HepG2 (cell line): ENCODE measurements around the gene TGFBR1. TPM values are rescaled to one million over a fixed set of nuclear protein-coding genes. Genes with fewer than 3 reads are reported as not detected.

Experiments used
- ATAC-seq: fragments of 200-7000 bp; cut with Tn5 transposase; 3 replicates; pipeline ENCODE4 v1.9.1; 2020; ENCODE audit warnings: mild to moderate bottlenecking, moderate library complexity
- BruUV-seq: library from RNA; stranded (reverse); fragments of 400-500 nt; replicated peaks from 2 replicates; lab custom pipeline; 2021; lab: Mats Ljungman, UMichigan
- CTCF ChIA-PET: fragments of 300-600 bp; formaldehyde crosslinking; extraction: SDS; loops from one replicate; lab custom pipeline; 2021; ENCODE audit warnings: low total read pairs, inconsistent platforms, low intra/inter-chr PET ratio; lab: Yijun Ruan, JAX
- POLR2A ChIA-PET: fragments of 350-600 bp; sonication (Branson Sonifier 250); formaldehyde crosslinking; loops from one replicate; lab custom pipeline; 2020; ENCODE audit warnings: antibody characterized with exemption, inconsistent platforms; lab: Yijun Ruan, JAX
- DNase-seq: peaks from one replicate; pipeline ENCODE4 v3.0.0-alpha.2; 2015; ENCODE audit warnings: low spot score
- FAIRE-seq: peaks from 3 replicates; lab custom pipeline; 2011; peaks lifted over from hg19 to GRCh38; lab: Jason Lieb, UNC
- H2AFZ ChIP-seq: one replicate; pipeline ENCODE4 v1.6.1; 2011; ENCODE audit warnings: low read length, inconsistent platforms
- H3K27ac ChIP-seq: fragments of 300-600 bp; 3 replicates; pipeline ENCODE4 v1.8.0; 2011; ENCODE audit warnings: mixed run types, mild to moderate bottlenecking, mixed read lengths, low read length, inconsistent platforms; ENCODE audit not compliant: insufficient read depth; ENCODE audit errors: extremely low read length
- H3K27me3 ChIP-seq, 2 experiments: fragments of 200-600 bp in 1 of 2; 2 replicates in 1 of 2; 3 replicates in 1 of 2; pipeline versions ENCODE4 v1.6.0 to v1.8.0; 2011; ENCODE audit warnings: low read length in 2 of 2, mild to moderate bottlenecking in 2 of 2, moderate library complexity in 2 of 2, inconsistent platforms in 1 of 2; ENCODE audit not compliant: insufficient read depth in 2 of 2, control insufficient read depth in 1 of 2
- H3K36me3 ChIP-seq, 2 experiments: fragments of 200-600 bp in 1 of 2; replicated peaks in 1 of 2; 2 replicates in 1 of 2; 3 replicates in 1 of 2; pipeline versions ENCODE4 v1.5.1 to v1.8.0; 2011; ENCODE audit warnings: low read length in 2 of 2, inconsistent platforms in 1 of 2; ENCODE audit not compliant: insufficient read depth in 2 of 2, control insufficient read depth in 1 of 2
- H3K4me1 ChIP-seq: 2 replicates; pipeline ENCODE4 v1.5.1; 2012; ENCODE audit warnings: low read length, inconsistent platforms; ENCODE audit not compliant: insufficient read depth
- H3K4me2 ChIP-seq: 2 replicates; pipeline ENCODE4 v1.6.0; 2011; ENCODE audit warnings: low read depth, low read length, inconsistent platforms
- H3K4me3 ChIP-seq, 3 experiments: fragments of 200-600 bp in 1 of 3; sonication (generic), shearing (Covaris generic) in 1 of 3; replicated peaks in 1 of 3; 2 replicates each; pipeline ENCODE4 v1.5.1; 2011 to 2016; ENCODE audit warnings: low read length in 3 of 3, inconsistent platforms in 2 of 3, low read depth in 2 of 3, mild to moderate bottlenecking in 2 of 3, control low read depth in 1 of 3, mixed read lengths in 1 of 3; ENCODE audit not compliant: insufficient read depth in 1 of 3
- H3K79me2 ChIP-seq: one replicate; pipeline ENCODE4 v1.6.1; 2011; ENCODE audit warnings: low read length, inconsistent platforms; ENCODE audit not compliant: insufficient read depth
- H3K9ac ChIP-seq: 2 replicates; pipeline ENCODE4 v1.6.0; 2011; ENCODE audit warnings: mild to moderate bottlenecking, low read depth, low read length, inconsistent platforms; ENCODE audit not compliant: insufficient read depth
- H3K9me3 ChIP-seq: 2 replicates; pipeline ENCODE4 v1.5.1; 2012; ENCODE audit warnings: mild to moderate bottlenecking, low read length
- H4K20me1 ChIP-seq: 2 replicates; pipeline ENCODE4 v1.6.0; 2011; ENCODE audit warnings: inconsistent platforms, mild to moderate bottlenecking, low read length, moderate library complexity; ENCODE audit not compliant: insufficient read depth
- CTCF ChIP-seq: sonication (generic); formaldehyde crosslinking; IDR thresholded peaks from 2 replicates; pipeline ENCODE4 v1.5.0; 2020; ENCODE audit warnings: mild to moderate bottlenecking, missing genetic modification reagents, moderate library complexity
- DBP ChIP-seq: sonication (generic); formaldehyde crosslinking; IDR thresholded peaks from 2 replicates; pipeline ENCODE4 v1.4.0; 2020; ENCODE audit warnings: missing genetic modification reagents; ENCODE audit errors: not compliant biosample characterization
- DPF2 ChIP-seq: sonication (generic); formaldehyde crosslinking; IDR thresholded peaks from 2 replicates; pipeline ENCODE4 v1.4.0; 2020; ENCODE audit warnings: mild to moderate bottlenecking, low read depth, missing genetic modification reagents, borderline replicate concordance
- GTF2F1 ChIP-seq: fragments of 150-350 bp; IDR thresholded peaks from 2 replicates; pipeline ENCODE4 v1.6.1; 2014; ENCODE audit warnings: low read length
- KDM5B ChIP-seq: sonication (generic); formaldehyde crosslinking; IDR thresholded peaks from 2 replicates; pipeline ENCODE4 v1.4.0; 2020; ENCODE audit warnings: missing genetic modification reagents, mild to moderate bottlenecking, borderline replicate concordance
- MED13 ChIP-seq: sonication (generic); formaldehyde crosslinking; IDR thresholded peaks from 2 replicates; pipeline ENCODE4 v1.5.0; 2020; ENCODE audit warnings: missing genetic modification reagents
- NCOA1 ChIP-seq: sonication (generic); formaldehyde crosslinking; IDR thresholded peaks from 2 replicates; pipeline ENCODE4 v1.9.0; 2021; ENCODE audit warnings: missing genetic modification reagents
- NFKBIZ ChIP-seq: IDR thresholded peaks from 2 replicates; pipeline ENCODE4 v1.6.1; 2018; ENCODE audit warnings: missing genetic modification reagents, missing compliant biosample characterization
- ZBTB14 ChIP-seq: sonication (generic); formaldehyde crosslinking; IDR thresholded peaks from 2 replicates; pipeline ENCODE4 v1.4.0; 2020; ENCODE audit warnings: missing genetic modification reagents
- ZBTB21 ChIP-seq: sonication (generic); formaldehyde crosslinking; IDR thresholded peaks from 2 replicates; pipeline ENCODE4 v1.4.0; 2020; ENCODE audit warnings: missing genetic modification reagents
- ZNF790 ChIP-seq: sonication (generic); formaldehyde crosslinking; IDR thresholded peaks from 2 replicates; pipeline ENCODE4 v1.8.0; 2022; ENCODE audit warnings: missing genetic modification reagents, mild to moderate bottlenecking, borderline replicate concordance
- WGBS: methylation state at CpG from one replicate; pipeline ENCODE4 v1.1.6; 2017; ENCODE audit warnings: low lambda C conversion rate; 5-methylcytosine and 5-hydroxymethylcytosine counted together
- in situ Hi-C: cut with HindIII; loops from 2 replicates; pipeline ENCODE4 v1.10.0; 2017; ENCODE audit warnings: low pct_unique_long_range_greater_than_20kb; ENCODE audit not compliant: extremely low pct_ligation_motif_present
- intact Hi-C: fragments of 100-400 bp; cut with micrococcal nuclease; formaldehyde crosslinking; loops from one replicate; pipeline ENCODE4 v1.10.0; 2022; ENCODE audit not compliant: unreplicated experiment
- polyA plus RNA-seq, 8 experiments: library from polyadenylated mRNA; depleted of rRNA in 3 of 8; stranded (reverse) in 7 of 8; unstranded in 1 of 8; fragments of >200 nt; fragmentation: Illumina TruSeq in 4 of 8; extraction: Trizol in 4 of 8; gene quantifications; 2 replicates each; pipeline versions ENCODE4 v1.2.1 to v1.2.3, GENCODE V29; 2011 to 2016; ENCODE audit warnings: low read depth in 4 of 8, missing spikeins in 1 of 8, mixed read lengths in 1 of 8; ENCODE audit not compliant: insufficient read depth in 1 of 8
- total RNA-seq, 5 experiments: library from RNA; depleted of rRNA; stranded (reverse); fragments of >200 nt; fragmentation: Illumina TruSeq; extraction: Trizol; gene quantifications; 2 replicates each; pipeline ENCODE4 v1.2.3, GENCODE V29; 2016; ENCODE audit warnings: low read depth in 1 of 5

Gene TGFBR1
- total and polyA plus RNA-seq, 2 of the 13 experiments (the other 11 are each of a cell fraction or from before 2014, with no cell fraction given): 16.8 to 23.9 TPM

GRCh38 chr9:99160173-99160572, 55.3 kb downstream of the TGFBR1 start:
- Histone ChIP-seq H3K4me2 (no peak overlapping the region), H2AFZ (no peak overlapping the region), H3K4me1 (peaks cover 13% of the 10 kb centered on the region), H3K9ac (no peak overlapping the region), H3K27me3 (no peaks in the 10 kb centered on the region), H4K20me1 (no peaks in the 10 kb centered on the region), H3K9me3 (no peaks in the 10 kb centered on the region), H3K36me3 (no peaks in the 10 kb centered on the region), H3K27ac (no peak overlapping the region), H3K79me2 (no peaks in the 10 kb centered on the region), H3K4me3 (no peak overlapping the region)
- POLR2A ChIA-PET: no interaction called here
- FAIRE-seq: no peak
- WGBS: 39% methylated on average over 6 of the region's 6 CpGs
- CTCF ChIA-PET: no interaction called here
- no peak for ATAC-seq
- BruUV-seq: no TSS peak
- in situ Hi-C loops (loop anchor here (25.0 kb wide), 1 partner anchor 1427 kb away; the partner anchor contains the start of gene CAVIN4), intact Hi-C loops (no loop called here)
- no peak for DNase-seq
- TF ChIP-seq ZBTB14: no peak
- no peak for TF ChIP-seq DPF2 (CRISPR knock-in tag)
- TF ChIP-seq NFKBIZ (CRISPR knock-in tag): no peak
- TF ChIP-seq NCOA1 (CRISPR knock-in tag): no peak
- no peak for TF ChIP-seq ZBTB21 (CRISPR knock-in tag)
- no peak for TF ChIP-seq ZNF790 (CRISPR knock-in tag)
- TF ChIP-seq CTCF: no peak
- no peak for TF ChIP-seq DBP (CRISPR knock-in tag)
- TF ChIP-seq GTF2F1: no peak
- no peak for TF ChIP-seq KDM5B (CRISPR knock-in tag)
- TF ChIP-seq MED13 (CRISPR knock-in tag): no peak
